Fibroblast of skin of abdomen (primary cell): ENCODE results near the gene MYH7.
A peak's percentile ranks its signal among the peaks of the same experiment; 100 is the strongest.

Source experiments
- DNase-seq: peaks from one replicate; pipeline ENCODE4 v3.0.0-alpha.2; 2013

The MYH7 gene

DNA sequence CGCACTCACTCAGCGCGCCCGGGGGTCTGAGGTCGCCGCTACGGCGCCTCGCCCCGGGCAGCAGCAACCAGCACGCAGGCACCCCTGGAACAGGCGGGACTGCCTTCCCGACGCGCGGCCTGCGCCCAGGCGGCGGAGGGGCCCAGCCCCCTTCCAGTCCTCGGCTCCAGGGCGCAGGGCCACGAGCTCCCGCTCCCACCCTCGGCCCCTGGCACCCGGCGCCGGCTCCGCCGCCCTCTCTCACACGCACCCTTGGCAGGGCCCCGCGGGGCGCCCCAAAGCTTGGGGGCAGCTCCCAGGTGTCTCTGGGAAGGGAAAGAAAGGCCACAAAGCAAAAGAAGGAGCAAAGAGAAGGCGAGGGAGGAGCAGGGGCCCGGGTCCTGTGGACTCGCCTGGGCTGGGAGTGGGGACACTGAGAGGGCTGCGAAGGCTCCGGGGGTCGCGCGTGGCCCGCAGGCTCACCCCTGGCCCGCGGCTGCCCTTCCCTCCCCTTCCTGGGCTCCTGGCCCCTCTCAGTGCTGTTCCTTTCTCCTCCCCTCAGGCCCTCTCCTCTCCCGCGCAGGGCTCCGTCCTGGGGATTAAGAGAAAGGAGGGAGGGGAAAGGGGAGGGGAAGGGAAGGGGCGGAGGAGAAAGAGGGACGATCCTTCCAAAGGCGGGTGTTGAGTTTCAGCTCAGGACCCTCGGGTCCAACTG is 69.6 kb downstream of the MYH7 start:
- DNase-seq = peak; percentile 87

DNA sequence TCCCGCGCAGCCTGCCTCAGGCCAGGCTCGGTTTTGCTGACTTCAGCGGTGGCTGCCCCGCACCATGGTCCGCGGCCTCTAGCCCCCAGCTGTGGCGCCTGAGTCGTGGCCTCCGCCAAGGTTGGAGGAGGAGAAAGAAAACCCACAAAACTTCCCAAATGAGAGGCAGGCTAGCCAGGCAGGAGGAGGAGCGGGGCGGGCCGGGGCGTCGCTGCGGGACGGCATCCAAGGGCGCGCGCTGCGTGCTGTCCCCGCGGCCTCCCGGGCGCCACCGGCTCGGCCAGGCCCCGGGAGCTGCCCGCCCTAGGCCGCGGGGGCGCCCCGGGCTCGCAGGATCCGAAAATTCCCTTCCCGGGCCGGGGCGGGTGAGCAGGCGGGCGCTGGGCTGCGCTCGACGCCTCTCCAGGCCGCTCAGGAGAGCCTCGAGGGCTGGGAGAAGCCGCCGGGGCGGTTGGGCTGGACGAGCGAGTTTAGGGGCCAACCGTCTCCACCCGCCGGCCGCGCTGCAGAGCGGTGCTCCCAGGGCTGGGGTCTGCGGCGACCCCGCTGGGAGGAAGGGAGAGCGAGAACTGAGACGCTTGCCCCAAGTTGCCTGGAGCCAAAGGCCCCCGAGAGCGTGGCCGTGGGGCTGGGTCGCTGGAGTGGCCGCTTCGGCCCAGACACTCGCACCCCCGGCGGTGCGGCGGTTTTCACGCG is 70.3 kb downstream of the MYH7 start, which contains the start of gene EFS:
Gene EFS (minus strand): TSS at position 137 of the 696 bp plus-strand sequence. CDS start 147 bp downstream, outside the sequence.
- peak; percentile 44 for DNase-seq

DNA sequence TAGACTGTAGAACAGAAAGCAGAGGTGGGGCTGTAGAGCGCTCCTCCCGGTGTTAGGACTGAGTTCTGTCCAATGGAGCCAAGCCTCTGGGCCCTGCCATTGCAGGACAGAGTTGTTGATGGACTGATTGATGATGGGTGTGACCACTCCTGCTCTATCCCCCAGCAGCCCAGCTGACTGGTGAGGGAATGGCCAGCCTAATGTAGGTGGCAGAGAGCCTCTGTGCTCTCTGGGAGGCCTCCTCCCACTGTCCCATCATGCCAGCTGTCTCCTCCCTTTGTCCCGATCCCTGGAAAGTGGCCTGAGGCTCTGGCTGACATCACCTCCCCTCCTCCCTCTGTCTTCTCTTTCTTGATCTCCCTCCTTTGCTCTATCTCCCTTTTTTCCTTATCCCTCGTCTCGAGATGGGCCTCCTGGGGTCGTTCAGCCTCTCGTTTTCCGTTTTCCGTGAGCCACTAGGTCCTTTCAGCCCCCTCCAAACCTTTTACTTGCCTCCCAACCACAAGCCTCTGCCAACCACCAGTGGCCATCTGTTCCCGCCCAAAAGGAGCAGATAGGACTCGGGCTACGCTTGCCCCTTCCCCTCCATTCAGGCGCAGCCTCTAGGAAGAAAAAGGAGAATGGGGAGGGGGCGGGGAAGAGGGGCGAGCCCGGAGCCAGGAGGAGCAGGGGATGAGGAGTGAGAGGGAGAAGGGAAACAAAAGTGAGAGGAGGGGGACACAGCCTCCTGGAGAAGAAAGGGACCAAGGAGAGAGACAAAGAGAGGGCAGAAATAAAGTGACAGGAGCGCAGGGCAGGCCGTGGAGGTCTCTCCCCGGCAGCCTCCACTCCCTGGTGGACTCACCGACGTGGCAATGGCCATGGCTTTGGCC is 71.1 kb downstream of the MYH7 start:
- peak; percentile 17 for DNase-seq
